ENCODE results near the gene HTATSF1. TPM values are rescaled to one million over a fixed set of nuclear protein-coding genes. Genes with fewer than 3 reads are reported as not detected.

The HTATSF1 gene
- total and polyA plus RNA-seq, 10 of the 15 experiments (the other 5 are each of a cell fraction or from before 2014, with no cell fraction given): 1.9 to 59.8 (median 28.3) TPM

- Histone ChIP-seq H3K4me2 (ENCODE audit: control insufficient read depth, insufficient read depth) (no peak overlapping the region), H3K79me2 (ENCODE audit: control insufficient read depth, insufficient read depth, low read length) (no peaks in the 10 kb centered on the region), H2AFZ (ENCODE audit: control insufficient read depth, low read depth, low read length) (no peak overlapping the region), H3K36me3 (ENCODE audit: control insufficient read depth in 2 of 2, insufficient read depth in 2 of 2, low read length in 1 of 2) (no peaks in the 10 kb centered on the region), H3K4me3 (no peak overlapping the region), H4K20me1 (ENCODE audit: control insufficient read depth, insufficient read depth) (no peaks in the 10 kb centered on the region), H3K27ac (ENCODE audit: control insufficient read depth, insufficient read depth) (no peak overlapping the region), H3K9me3 (replicated peaks; ENCODE audit: control insufficient read depth, insufficient read depth, low read length) (no peaks in the 10 kb centered on the region), H3K27me3 (replicated peaks in 1 of 2; ENCODE audit: control insufficient read depth in 2 of 2, insufficient read depth in 2 of 2, low read length in 1 of 2) (no peaks in the 10 kb centered on the region), H3K9ac (ENCODE audit: control insufficient read depth, insufficient read depth, low read length) (no peak overlapping the region), H3K4me1 (ENCODE audit: control insufficient read depth, insufficient read depth, low read length) (no peaks in the 10 kb centered on the region)
- 4% methylated on average over 2 of the region's 2 CpGs for WGBS (ENCODE audit: insufficient coverage, insufficient replicate concordance, low lambda C conversion rate, missing lambda C conversion rate)
- BruUV-seq (replicated peaks): no TSS peak
- CTCF ChIA-PET: interaction anchor here (0.8 to 1.5 kb wide), 2 partner anchors 11 to 12 kb away, joined by 3 to 4 read pairs; no protein-coding TSS in a partner anchor
- no peak for TF ChIP-seq ZBED1 (IDR thresholded peaks at IDR 0.05; ENCODE audit: borderline replicate concordance)
- FAIRE-seq (no peak), DNase-seq (ENCODE audit: low read depth, low spot score) (no peak), ATAC-seq (no peak)
- intact Hi-C loops (cut with micrococcal nuclease; ENCODE audit: unreplicated experiment) (no loop called here), in situ Hi-C loops (cut with MboI) (no loop called here)
- RAD21 ChIA-PET (ENCODE audit: unreplicated experiment): no interaction called here
- POLR2A ChIA-PET: no interaction called here
- SMC1A ChIA-PET (ENCODE audit: uncharacterized antibody, unreplicated experiment): no interaction called here
These were observed 28.6 kb downstream of the HTATSF1 start for GRCh38 chrX:136525738-136526606.

- ATAC-seq (no peak), FAIRE-seq (no peak), DNase-seq (ENCODE audit: low read depth, low spot score) (no peak)
- Histone ChIP-seq H3K9ac (ENCODE audit: control insufficient read depth, insufficient read depth, low read length) (no peak overlapping the region), H2AFZ (ENCODE audit: control insufficient read depth, low read depth, low read length) (no peak overlapping the region), H3K36me3 (ENCODE audit: control insufficient read depth in 2 of 2, insufficient read depth in 2 of 2, low read length in 1 of 2) (no peaks in the 10 kb centered on the region), H3K79me2 (ENCODE audit: control insufficient read depth, insufficient read depth, low read length) (no peaks in the 10 kb centered on the region), H3K4me2 (ENCODE audit: control insufficient read depth, insufficient read depth) (no peak overlapping the region), H3K4me1 (ENCODE audit: control insufficient read depth, insufficient read depth, low read length) (no peaks in the 10 kb centered on the region), H4K20me1 (ENCODE audit: control insufficient read depth, insufficient read depth) (no peaks in the 10 kb centered on the region), H3K4me3 (no peak overlapping the region), H3K9me3 (replicated peaks; ENCODE audit: control insufficient read depth, insufficient read depth, low read length) (no peaks in the 10 kb centered on the region), H3K27me3 (replicated peaks in 1 of 2; ENCODE audit: control insufficient read depth in 2 of 2, insufficient read depth in 2 of 2, low read length in 1 of 2) (no peaks in the 10 kb centered on the region), H3K27ac (ENCODE audit: control insufficient read depth, insufficient read depth) (no peak overlapping the region)
- WGBS (ENCODE audit: insufficient coverage, insufficient replicate concordance, low lambda C conversion rate, missing lambda C conversion rate): 46% methylated on average over 8 of the region's 8 CpGs
- SMC1A ChIA-PET (ENCODE audit: uncharacterized antibody, unreplicated experiment): no interaction called here
- CTCF ChIA-PET: no interaction called here
- RAD21 ChIA-PET (ENCODE audit: unreplicated experiment): no interaction called here
- POLR2A ChIA-PET: no interaction called here
- in situ Hi-C loops (cut with MboI) (no loop called here), intact Hi-C loops (cut with micrococcal nuclease; ENCODE audit: unreplicated experiment) (no loop called here)
- TF ChIP-seq BACH1 (IDR thresholded peaks at IDR 0.05; ENCODE audit: borderline replicate concordance): no peak
- no peak for TF ChIP-seq ELK1 (IDR thresholded peaks at IDR 0.05; ENCODE audit: low read depth, low read length)
- TF ChIP-seq CREM (IDR thresholded peaks at IDR 0.05; ENCODE audit: low read depth): no peak
- TF ChIP-seq ZSCAN29 (IDR thresholded peaks at IDR 0.05): no peak
- no peak for TF ChIP-seq E2F4 (IDR thresholded peaks at IDR 0.05; ENCODE audit: low read depth, low read length)
- no peak for TF ChIP-seq YY1 (IDR thresholded peaks at IDR 0.05; ENCODE audit: low read depth, low read length)
- no TSS peak for BruUV-seq (replicated peaks)
These were observed 31.4 kb downstream of the HTATSF1 start for GRCh38 chrX:136528645-136529315.

Measured in GM12878 (cell line).